ENCODE data around the gene ZNF710.
A peak's percentile ranks its signal among the peaks of the same experiment; 100 is the strongest.

The ZNF710 gene

GRCh38 chr15:90087454-90088154 lies 86.5 kb downstream of the ZNF710 start:
- no peak overlapping the region for H3K27ac ChIP-seq (ENCODE audit: low read length)
- H3K4me3 ChIP-seq (ENCODE audit: low read depth in 1 of 2, low read length in 2 of 2) = no peak overlapping the region
- no peaks in the 10 kb centered on the region for H3K9me3 ChIP-seq (ENCODE audit: control insufficient read depth in 1 of 2, low read length in 2 of 2)
- H3K36me3 ChIP-seq (ENCODE audit: control insufficient read depth in 1 of 2, insufficient read depth in 2 of 2, low read length in 2 of 2) = peaks cover 52 to 62% of the 10 kb centered on the region in 2 donors
- H3K4me1 ChIP-seq (ENCODE audit: control insufficient read depth in 1 of 2, insufficient read depth in 2 of 2, low read length in 2 of 2) = peaks cover 0 to 19% of the 10 kb centered on the region in 2 donors
- no peaks in the 10 kb centered on the region for H3K27me3 ChIP-seq (ENCODE audit: low read depth, low read length)

GRCh38 chr15:90090226-90090848 lies 89.2 kb downstream of the ZNF710 start:
- Histone ChIP-seq H3K36me3 (ENCODE audit: control insufficient read depth in 1 of 2, insufficient read depth in 2 of 2, low read length in 2 of 2) (peaks cover 33 to 42% of the 10 kb centered on the region in 2 donors), H3K27me3 (ENCODE audit: low read depth, low read length) (no peaks in the 10 kb centered on the region), H3K4me3 (ENCODE audit: low read depth in 1 of 2, low read length in 2 of 2) (no peak overlapping the region), H3K9me3 (ENCODE audit: control insufficient read depth in 1 of 2, low read length in 2 of 2) (no peaks in the 10 kb centered on the region), H3K4me1 (ENCODE audit: control insufficient read depth in 1 of 2, insufficient read depth in 2 of 2, low read length in 2 of 2) (peaks cover 9 to 13% of the 10 kb centered on the region in 2 donors), H3K27ac (ENCODE audit: low read length) (no peak overlapping the region)

- no peaks in the 10 kb centered on the region for H3K27me3 ChIP-seq (ENCODE audit: low read depth, low read length)
- H3K27ac ChIP-seq (ENCODE audit: low read length) = no peak overlapping the region
- H3K4me3 ChIP-seq (ENCODE audit: low read depth in 1 of 2, low read length in 2 of 2) = no peak overlapping the region
- peaks cover 9 to 14% of the 10 kb centered on the region in 2 donors for H3K4me1 ChIP-seq (ENCODE audit: control insufficient read depth in 1 of 2, insufficient read depth in 2 of 2, low read length in 2 of 2)
- no peaks in the 10 kb centered on the region for H3K9me3 ChIP-seq (ENCODE audit: control insufficient read depth in 1 of 2, low read length in 2 of 2)
- peaks cover 33 to 42% of the 10 kb centered on the region in 2 donors for H3K36me3 ChIP-seq (ENCODE audit: control insufficient read depth in 1 of 2, insufficient read depth in 2 of 2, low read length in 2 of 2)
These were observed 90.2 kb downstream of the ZNF710 start for GRCh38 chr15:90091156-90091931.

- H3K27ac ChIP-seq (ENCODE audit: low read length) = no peak overlapping the region
- no peaks in the 10 kb centered on the region for H3K9me3 ChIP-seq (ENCODE audit: control insufficient read depth in 1 of 2, low read length in 2 of 2)
- peaks cover 15 to 38% of the 10 kb centered on the region in 2 donors for H3K4me1 ChIP-seq (ENCODE audit: control insufficient read depth in 1 of 2, insufficient read depth in 2 of 2, low read length in 2 of 2)
- no peaks in the 10 kb centered on the region for H3K27me3 ChIP-seq (ENCODE audit: low read depth, low read length)
- no peak overlapping the region for H3K4me3 ChIP-seq (ENCODE audit: low read depth in 1 of 2, low read length in 2 of 2)
- H3K36me3 ChIP-seq (ENCODE audit: control insufficient read depth in 1 of 2, insufficient read depth in 2 of 2, low read length in 2 of 2) = peaks cover 1 to 8% of the 10 kb centered on the region in 2 donors
These were observed 94.4 kb downstream of the ZNF710 start for GRCh38 chr15:90095521-90095959.

- no peaks in the 10 kb centered on the region for H3K36me3 ChIP-seq (ENCODE audit: control insufficient read depth in 1 of 2, insufficient read depth in 2 of 2, low read length in 2 of 2)
- peak overlapping the region; percentile 94 for H3K27ac ChIP-seq (ENCODE audit: low read length)
- no peaks in the 10 kb centered on the region for H3K9me3 ChIP-seq (ENCODE audit: control insufficient read depth in 1 of 2, low read length in 2 of 2)
- H3K4me1 ChIP-seq (ENCODE audit: control insufficient read depth in 1 of 2, insufficient read depth in 2 of 2, low read length in 2 of 2) = peaks cover 22 to 48% of the 10 kb centered on the region in 2 donors
- no peaks in the 10 kb centered on the region for H3K27me3 ChIP-seq (ENCODE audit: low read depth, low read length)
- peak overlapping the region in 1 of 2 donors; percentile 12 for H3K4me3 ChIP-seq (ENCODE audit: low read depth in 1 of 2, low read length in 2 of 2)
These were observed 96.4 kb downstream of the ZNF710 start for GRCh38 chr15:90097475-90097874.

GRCh38 chr15:90099072-90099867 lies 98.1 kb downstream of the ZNF710 start:
- no peaks in the 10 kb centered on the region for H3K9me3 ChIP-seq (ENCODE audit: control insufficient read depth in 1 of 2, low read length in 2 of 2)
- peaks cover 18 to 48% of the 10 kb centered on the region in 2 donors for H3K4me1 ChIP-seq (ENCODE audit: control insufficient read depth in 1 of 2, insufficient read depth in 2 of 2, low read length in 2 of 2)
- H3K4me3 ChIP-seq (ENCODE audit: low read depth in 1 of 2, low read length in 2 of 2) = peak overlapping the region in 1 of 2 donors; percentile 12
- no peaks in the 10 kb centered on the region for H3K27me3 ChIP-seq (ENCODE audit: low read depth, low read length)
- no peaks in the 10 kb centered on the region for H3K36me3 ChIP-seq (ENCODE audit: control insufficient read depth in 1 of 2, insufficient read depth in 2 of 2, low read length in 2 of 2)
- peak overlapping the region; percentile 94 for H3K27ac ChIP-seq (ENCODE audit: low read length)

GRCh38 chr15:90099868-90100831 lies 99.0 kb downstream of the ZNF710 start:
- peaks cover 15 to 46% of the 10 kb centered on the region in 2 donors for H3K4me1 ChIP-seq (ENCODE audit: control insufficient read depth in 1 of 2, insufficient read depth in 2 of 2, low read length in 2 of 2)

GRCh38 chr15:90101130-90101968 lies 100.2 kb downstream of the ZNF710 start:
- no peaks in the 10 kb centered on the region for H3K9me3 ChIP-seq (ENCODE audit: control insufficient read depth in 1 of 2, low read length in 2 of 2)
- H3K27me3 ChIP-seq (ENCODE audit: low read depth, low read length) = no peaks in the 10 kb centered on the region
- peak overlapping the region; percentile 94 for H3K27ac ChIP-seq (ENCODE audit: low read length)
- peak overlapping the region; percentile 70 to 78 for H3K4me3 ChIP-seq (ENCODE audit: low read depth in 1 of 2, low read length in 2 of 2)
- peaks cover 13 to 40% of the 10 kb centered on the region in 2 donors for H3K4me1 ChIP-seq (ENCODE audit: control insufficient read depth in 1 of 2, insufficient read depth in 2 of 2, low read length in 2 of 2)
- H3K36me3 ChIP-seq (ENCODE audit: control insufficient read depth in 1 of 2, insufficient read depth in 2 of 2, low read length in 2 of 2) = no peaks in the 10 kb centered on the region

More at GRCh38 chr15:90099868-90100831, 99.0 kb downstream of the ZNF710 start:
- peak overlapping the region; percentile 94 for H3K27ac ChIP-seq (ENCODE audit: low read length)
- H3K4me3 ChIP-seq (ENCODE audit: low read depth in 1 of 2, low read length in 2 of 2) = peak overlapping the region; percentile 70 to 78
- no peaks in the 10 kb centered on the region for H3K27me3 ChIP-seq (ENCODE audit: low read depth, low read length)
- H3K36me3 ChIP-seq (ENCODE audit: control insufficient read depth in 1 of 2, insufficient read depth in 2 of 2, low read length in 2 of 2) = no peaks in the 10 kb centered on the region
- H3K9me3 ChIP-seq (ENCODE audit: control insufficient read depth in 1 of 2, low read length in 2 of 2) = no peaks in the 10 kb centered on the region

- peaks cover 13 to 38% of the 10 kb centered on the region in 2 donors for H3K4me1 ChIP-seq (ENCODE audit: control insufficient read depth in 1 of 2, insufficient read depth in 2 of 2, low read length in 2 of 2)
- no peaks in the 10 kb centered on the region for H3K9me3 ChIP-seq (ENCODE audit: control insufficient read depth in 1 of 2, low read length in 2 of 2)
- peak within 1 kb of the TSS; percentile 94 for H3K27ac ChIP-seq (ENCODE audit: low read length)
- no peaks in the 10 kb centered on the region for H3K27me3 ChIP-seq (ENCODE audit: low read depth, low read length)
- H3K4me3 ChIP-seq (ENCODE audit: low read depth in 1 of 2, low read length in 2 of 2) = peak within 1 kb of the TSS; percentile 70 to 78
- no peaks in the 10 kb centered on the region for H3K36me3 ChIP-seq (ENCODE audit: control insufficient read depth in 1 of 2, insufficient read depth in 2 of 2, low read length in 2 of 2)
These were observed 101.1 kb downstream of the ZNF710 start, which contains the start of gene IDH2 for GRCh38 chr15:90101969-90102890. TSS of gene IDH2 (minus strand) at chr15:90102468. CDS start at chr15:90102390, 78 bp downstream.
